ENCODE results near the gene CDX1.

Gene CDX1

DNA sequence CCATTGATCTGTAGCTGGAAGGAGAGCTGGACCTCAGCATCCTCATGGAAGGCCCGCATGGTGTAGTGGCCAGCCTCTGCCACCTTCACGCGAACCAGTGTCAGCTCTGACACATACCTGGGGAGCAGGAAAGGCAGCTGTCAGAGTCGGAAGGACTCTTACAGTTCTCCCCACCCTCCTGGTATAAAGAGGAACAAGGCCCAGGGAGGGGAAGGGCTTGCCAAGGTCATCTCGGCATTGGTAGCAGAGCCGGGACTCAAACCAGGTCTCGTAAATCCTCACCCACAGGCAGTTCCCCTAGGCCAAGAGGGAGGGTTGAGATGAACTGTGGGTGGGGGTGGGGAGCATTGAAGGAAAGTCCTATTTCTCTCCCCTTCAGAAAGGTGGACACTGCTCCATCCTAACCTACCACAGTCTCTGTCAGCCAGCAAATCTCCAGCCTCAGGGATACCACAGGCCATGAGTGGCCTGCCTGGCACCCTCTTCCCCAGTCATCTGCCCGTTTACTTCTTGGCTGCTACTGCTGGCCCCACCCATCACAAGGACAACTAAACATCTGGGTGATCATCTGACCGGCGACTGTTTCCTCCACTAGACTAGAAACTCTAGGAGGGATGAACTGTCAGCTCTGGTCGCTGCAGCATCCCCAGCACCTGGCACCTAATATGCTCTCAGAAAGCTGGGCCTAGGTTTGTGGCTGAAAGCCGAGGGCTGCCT, 34.4 kb upstream of the CDX1 start:
- no peak for DNase-seq

GRCh38 chr5:150132740-150133139, 33.8 kb upstream of the CDX1 start:
- no peak for DNase-seq

DNA sequence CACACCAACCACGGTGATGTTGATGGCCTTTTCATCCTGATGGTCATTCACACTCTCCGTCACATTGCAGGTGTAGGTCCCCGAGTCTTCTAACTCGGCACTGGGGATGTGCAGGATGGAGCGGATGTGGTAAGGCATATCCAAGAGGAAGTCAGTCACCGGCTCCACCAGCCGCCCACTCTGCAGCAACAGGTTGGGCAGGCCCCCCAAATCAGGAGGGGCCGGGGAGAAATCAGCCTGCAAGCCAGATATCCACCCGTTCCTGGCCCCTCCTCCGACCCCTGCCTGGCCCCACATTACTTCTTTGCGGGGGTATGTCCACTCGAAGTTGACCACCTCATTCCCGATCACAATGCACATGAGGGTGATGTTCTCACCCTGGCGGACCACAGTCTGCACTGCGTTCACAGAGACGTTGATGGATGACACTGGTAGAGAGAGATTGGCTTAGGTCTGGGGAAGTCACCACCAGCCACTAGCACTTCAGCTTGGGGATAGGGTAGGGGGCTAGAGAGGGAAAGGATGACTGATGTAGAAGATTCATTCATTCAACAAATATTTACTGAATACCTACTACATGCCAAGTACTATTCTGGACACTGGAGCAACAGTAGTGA, 32.9 kb upstream of the CDX1 start:
- DNase-seq: no peak

GRCh38 chr5:150134198-150134588, 32.4 kb upstream of the CDX1 start:
- no peak for DNase-seq

DNA sequence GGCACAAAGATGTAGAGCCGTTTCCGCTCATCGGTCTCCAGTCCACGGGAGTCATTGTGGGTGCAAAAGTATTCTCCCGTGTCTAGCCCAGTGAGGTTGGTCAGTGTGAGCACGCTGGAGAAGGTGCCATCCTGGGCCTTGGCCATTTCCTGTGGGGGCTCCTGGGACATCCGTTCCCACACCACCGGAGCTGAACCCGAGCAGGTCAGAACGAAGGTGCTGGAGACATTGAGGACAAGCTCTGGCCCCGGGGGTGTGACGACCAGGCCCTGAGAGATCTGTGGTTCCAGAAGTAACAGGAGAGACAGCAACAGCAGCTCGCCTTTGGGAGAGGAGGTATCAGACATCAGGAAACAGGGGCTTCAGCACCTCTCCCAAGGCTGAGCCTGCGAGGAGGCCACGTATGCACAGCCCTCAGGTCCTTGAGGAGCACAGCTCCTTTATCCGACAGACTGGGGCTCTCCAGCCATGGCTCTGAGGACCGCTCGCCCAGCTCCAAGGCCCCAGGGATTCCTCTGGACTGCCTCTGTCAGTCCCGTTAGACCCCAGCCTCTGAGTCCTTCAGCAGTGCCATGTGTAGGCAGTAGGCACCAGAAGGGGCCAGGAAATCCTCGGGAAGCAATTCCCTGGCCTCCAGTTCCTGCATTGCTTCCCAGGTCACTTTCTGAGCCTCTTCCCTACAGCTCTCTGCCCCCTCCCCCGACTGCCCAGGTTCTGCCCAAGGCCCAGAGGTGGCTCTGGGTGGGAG, 30.8 kb upstream of the CDX1 start:
- DNase-seq: no peak

DNA sequence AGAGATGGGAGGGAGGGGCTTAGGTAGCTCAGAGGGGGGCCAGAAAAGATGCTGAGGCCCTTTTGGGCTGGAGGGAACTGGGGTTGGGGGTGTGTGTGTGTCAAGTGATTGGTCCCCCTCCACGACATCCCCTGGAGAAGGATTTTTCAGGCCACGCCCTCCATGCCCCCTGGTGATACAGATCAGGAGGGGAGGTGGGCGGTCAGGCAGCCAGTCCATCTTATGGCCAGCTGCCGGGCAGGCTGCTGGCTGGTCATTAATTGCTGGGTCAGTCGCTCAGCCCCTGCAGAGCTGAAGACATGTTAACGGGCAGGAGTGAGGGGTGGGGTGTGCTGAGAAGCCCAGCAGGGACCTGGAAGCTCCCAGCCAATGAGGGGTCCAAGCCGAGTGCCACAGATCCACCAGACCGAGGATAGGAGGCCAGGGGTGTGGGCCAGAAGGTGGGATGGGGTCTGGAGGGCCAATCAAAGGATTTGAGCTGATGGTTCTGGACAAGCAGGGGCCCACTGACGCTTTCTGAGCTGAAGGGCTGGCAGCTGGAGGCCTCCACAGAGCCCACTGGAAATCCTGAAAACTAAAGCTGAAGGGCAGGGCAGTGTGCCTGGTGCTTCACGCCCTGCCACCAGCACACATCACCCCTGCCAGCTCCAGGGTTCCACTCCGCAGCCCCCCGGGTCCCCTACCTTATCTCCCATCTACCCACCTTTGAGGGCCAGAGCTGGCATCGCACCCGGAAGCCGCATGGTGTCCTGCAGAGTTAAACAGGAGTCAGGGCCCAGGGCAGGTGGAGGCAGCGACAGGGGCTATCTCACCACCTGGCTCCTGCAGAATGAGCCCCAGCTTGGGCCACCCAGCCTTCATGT, 30.0 kb upstream of the CDX1 start:
- DNase-seq: no peak

- DNase-seq: no peak
These were observed 29.2 kb upstream of the CDX1 start for GRCh38 chr5:150137168-150137957.

DNA sequence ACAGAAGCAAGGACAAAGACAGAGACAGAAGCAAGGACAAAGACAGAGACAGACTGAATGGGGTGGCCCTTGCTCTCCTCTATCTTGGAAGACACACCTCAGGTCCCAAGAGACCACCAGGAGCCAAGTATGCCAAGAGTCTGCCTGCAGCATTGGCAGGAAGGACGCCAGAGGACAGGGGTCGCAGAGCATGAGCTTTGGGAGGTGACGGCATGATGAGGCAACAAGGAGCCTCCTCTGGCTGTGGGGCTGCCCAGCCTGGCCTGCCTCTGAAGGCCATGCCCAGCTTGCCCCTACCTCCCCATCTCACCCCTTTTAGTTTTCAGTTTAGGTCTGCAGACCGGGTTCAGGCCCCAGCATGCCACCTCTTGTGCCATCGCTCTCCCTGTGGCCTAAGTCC, 28.6 kb upstream of the CDX1 start:
- DNase-seq: no peak

- DNase-seq: no peak
These were observed 27.9 kb upstream of the CDX1 start for GRCh38 chr5:150138551-150139265.

DNA sequence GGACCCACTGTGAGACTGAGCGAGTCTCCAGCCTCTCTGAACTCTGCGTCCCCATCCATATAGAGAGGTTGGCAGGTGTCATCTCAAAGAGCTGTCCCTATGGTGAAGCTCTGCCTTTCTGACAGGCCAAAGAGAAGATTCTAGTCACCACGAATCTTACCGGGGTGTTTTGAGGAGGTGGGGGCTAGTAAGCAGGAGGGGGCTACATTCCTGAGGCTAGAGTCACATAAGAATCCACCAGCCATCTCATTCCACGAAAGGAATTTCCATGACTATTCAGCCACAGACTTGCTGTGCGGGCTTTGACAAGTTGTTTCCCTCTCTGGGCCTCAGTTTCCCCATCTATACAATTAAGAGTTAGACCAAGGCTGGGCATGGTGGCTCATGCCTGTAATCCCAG, 27.2 kb upstream of the CDX1 start:
- DNase-seq: no peak

DNA sequence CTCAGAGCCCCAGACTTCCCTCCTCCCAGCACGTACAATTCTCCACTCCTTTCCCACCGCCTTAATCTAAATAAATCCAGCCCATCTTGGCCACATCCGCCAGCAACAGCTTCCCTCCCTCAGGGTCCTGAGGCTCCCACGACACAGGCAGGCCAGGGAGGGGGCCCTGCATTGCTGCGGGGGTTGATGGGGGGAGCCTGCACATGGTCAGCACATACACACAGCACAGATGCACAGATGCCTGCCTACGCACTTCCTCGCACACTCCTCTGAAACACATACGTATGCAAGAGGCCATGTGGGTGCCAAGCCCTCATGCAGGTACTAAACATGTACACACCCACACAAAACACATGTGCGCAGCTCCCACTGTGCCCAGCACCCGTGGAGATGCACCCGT, 25.7 kb upstream of the CDX1 start:
- no peak for DNase-seq

GRCh38 chr5:150141544-150142184, 24.9 kb upstream of the CDX1 start:
- no peak for DNase-seq

GRCh38 chr5:150142185-150142958, 24.2 kb upstream of the CDX1 start:
- no peak for DNase-seq

DNA sequence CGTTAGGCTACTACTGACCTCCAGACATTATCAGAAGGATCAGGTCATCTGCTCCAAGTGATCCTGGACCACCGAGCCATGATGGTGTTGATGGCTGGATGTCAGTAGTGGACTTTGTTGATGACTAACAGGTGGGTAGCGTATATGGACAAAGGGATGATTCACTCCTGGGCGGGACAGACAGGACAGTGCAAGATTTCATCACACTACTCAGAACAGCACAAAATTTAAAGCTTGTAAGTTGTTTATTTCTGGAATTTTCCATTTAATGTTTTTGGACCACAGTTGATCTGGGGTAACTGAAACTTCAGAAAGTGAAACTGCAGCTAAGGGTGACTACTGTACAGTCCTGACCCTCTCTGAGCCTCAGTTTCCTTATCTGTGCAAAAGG, 23.6 kb upstream of the CDX1 start:
- no peak for DNase-seq

- DNase-seq: no peak
These were observed 23.0 kb upstream of the CDX1 start for GRCh38 chr5:150143350-150144245.

DNA sequence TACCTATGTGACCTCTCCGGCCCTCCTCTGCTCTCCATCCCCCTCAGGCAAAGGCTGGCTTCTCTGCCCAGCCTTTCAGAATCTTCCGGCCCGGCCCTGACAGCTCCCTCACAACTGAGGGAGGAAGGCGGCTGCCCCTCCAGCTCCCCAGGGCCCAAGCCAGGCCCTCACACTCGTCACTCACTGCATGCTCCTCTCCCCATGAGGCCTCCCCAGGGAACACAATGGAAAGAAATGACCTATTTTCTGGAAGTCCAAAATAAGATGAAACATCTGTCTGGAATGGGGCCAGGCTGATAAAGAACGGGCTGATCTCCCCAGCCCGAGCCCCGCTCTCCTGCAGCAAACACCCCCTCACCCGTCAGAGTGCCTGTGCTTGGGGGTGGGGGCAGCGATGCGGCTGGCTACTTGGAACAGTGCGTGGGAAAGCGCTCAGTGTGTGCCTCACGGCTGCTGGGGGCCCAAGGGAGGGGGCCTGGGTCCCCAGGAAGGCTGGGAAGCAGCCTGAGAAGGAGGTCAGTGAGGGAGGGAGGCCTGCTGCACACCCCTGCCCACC, 22.3 kb upstream of the CDX1 start:
- DNase-seq: no peak

DNA sequence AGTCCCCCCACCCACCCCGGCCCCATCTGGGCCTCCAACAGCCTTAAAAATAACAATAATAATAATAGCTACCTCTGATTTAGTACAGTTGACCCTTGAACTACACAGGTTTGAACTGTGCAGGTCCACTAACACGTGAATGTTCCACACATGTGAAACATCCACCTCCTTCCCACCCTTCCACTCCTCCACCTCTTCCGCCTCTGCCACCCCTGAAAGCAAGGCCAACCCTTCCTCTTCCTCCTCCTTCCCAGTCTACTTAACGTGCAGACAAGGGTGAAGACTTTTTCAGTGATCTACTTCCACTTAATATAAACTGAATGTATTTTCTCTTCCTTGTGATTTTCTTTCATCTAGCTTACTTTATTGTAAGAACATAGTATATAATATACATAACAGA, 21.7 kb upstream of the CDX1 start:
- DNase-seq: no peak

GRCh38 chr5:150146235-150146634, 20.3 kb upstream of the CDX1 start:
- no peak for DNase-seq
